Mesendoderm (in vitro differentiated cells): ENCODE measurements around the gene SLC26A1.

Experiments used
- DNase-seq: peaks from one replicate; pipeline ENCODE4 v3.0.0; 2013
- H2AK5ac ChIP-seq: 2 replicates; pipeline ENCODE4 v1.6.1; 2013; ENCODE audit warnings: low read length, inconsistent platforms
- H2BK120ac ChIP-seq: 2 replicates; pipeline ENCODE4 v1.6.1; 2013; ENCODE audit warnings: low read depth, mild to moderate bottlenecking, low read length, moderate library complexity, mixed read lengths
- H2BK15ac ChIP-seq: replicated peaks from 2 replicates; pipeline ENCODE4 v1.6.1; 2013; ENCODE audit warnings: low read depth, mild to moderate bottlenecking, moderate library complexity
- H2BK5ac ChIP-seq: 2 replicates; pipeline ENCODE4 v1.6.1; 2013; ENCODE audit warnings: low read length, inconsistent platforms
- H3K18ac ChIP-seq: 2 replicates; pipeline ENCODE4 v1.6.1; 2013; ENCODE audit warnings: mild to moderate bottlenecking, low read length, mixed read lengths
- H3K23ac ChIP-seq: one replicate; pipeline ENCODE4 v1.6.1; 2013; ENCODE audit warnings: low read length
- H3K27ac ChIP-seq: 2 replicates; pipeline ENCODE4 v1.5.1; 2013; ENCODE audit warnings: low read depth, mild to moderate bottlenecking, inconsistent platforms, low read length, moderate library complexity
- H3K27me3 ChIP-seq: 2 replicates; pipeline ENCODE4 v1.6.1; 2013; ENCODE audit warnings: low read length, control low read depth, mild to moderate bottlenecking, inconsistent platforms; ENCODE audit not compliant: insufficient read depth, poor library complexity
- H3K36me3 ChIP-seq: 2 replicates; pipeline ENCODE4 v1.6.1; 2013; ENCODE audit warnings: low read length, inconsistent platforms; ENCODE audit not compliant: control insufficient read depth, insufficient read depth
- H3K4ac ChIP-seq: one replicate; pipeline ENCODE4 v1.6.1; 2013; ENCODE audit warnings: low read depth, mild to moderate bottlenecking, low read length, moderate library complexity
- H3K4me1 ChIP-seq: 2 replicates; pipeline ENCODE4 v1.6.1; 2013; ENCODE audit warnings: low read depth, low read length, inconsistent platforms; ENCODE audit not compliant: control insufficient read depth
- H3K4me2 ChIP-seq: 2 replicates; pipeline ENCODE4 v1.6.1; 2013; ENCODE audit warnings: low read length
- H3K4me3 ChIP-seq: 2 replicates; pipeline ENCODE4 v1.5.1; 2013; ENCODE audit warnings: mild to moderate bottlenecking, low read length
- H3K56ac ChIP-seq: one replicate; pipeline ENCODE4 v1.6.1; 2013; ENCODE audit warnings: low read length
- H3K79me1 ChIP-seq: 2 replicates; pipeline ENCODE4 v1.6.1; 2013; ENCODE audit warnings: low read length, inconsistent platforms
- H3K79me2 ChIP-seq: 2 replicates; pipeline ENCODE4 v1.6.1; 2013; ENCODE audit warnings: mild to moderate bottlenecking, low read length; ENCODE audit not compliant: control insufficient read depth, insufficient read depth
- H3K9ac ChIP-seq: 2 replicates; pipeline ENCODE4 v1.6.1; 2013; ENCODE audit warnings: low read length, inconsistent platforms
- H4K5ac ChIP-seq: one replicate; pipeline ENCODE4 v1.6.1; 2013; ENCODE audit warnings: low read length
- H4K8ac ChIP-seq: one replicate; pipeline ENCODE4 v1.6.1; 2013; ENCODE audit warnings: low read depth, mild to moderate bottlenecking, control low read depth, low read length, moderate library complexity
- WGBS: extraction: QIAGEN DNeasy Blood & Tissue Kit; methylation state at CpG from one replicate; pipeline ENCODE4 v1.1.7; 2013; ENCODE audit warnings: low lambda C conversion rate, missing lambda C conversion rate; ENCODE audit not compliant: insufficient coverage; ENCODE audit errors: extremely low coverage; 5-methylcytosine and 5-hydroxymethylcytosine counted together

The SLC26A1 gene

DNA sequence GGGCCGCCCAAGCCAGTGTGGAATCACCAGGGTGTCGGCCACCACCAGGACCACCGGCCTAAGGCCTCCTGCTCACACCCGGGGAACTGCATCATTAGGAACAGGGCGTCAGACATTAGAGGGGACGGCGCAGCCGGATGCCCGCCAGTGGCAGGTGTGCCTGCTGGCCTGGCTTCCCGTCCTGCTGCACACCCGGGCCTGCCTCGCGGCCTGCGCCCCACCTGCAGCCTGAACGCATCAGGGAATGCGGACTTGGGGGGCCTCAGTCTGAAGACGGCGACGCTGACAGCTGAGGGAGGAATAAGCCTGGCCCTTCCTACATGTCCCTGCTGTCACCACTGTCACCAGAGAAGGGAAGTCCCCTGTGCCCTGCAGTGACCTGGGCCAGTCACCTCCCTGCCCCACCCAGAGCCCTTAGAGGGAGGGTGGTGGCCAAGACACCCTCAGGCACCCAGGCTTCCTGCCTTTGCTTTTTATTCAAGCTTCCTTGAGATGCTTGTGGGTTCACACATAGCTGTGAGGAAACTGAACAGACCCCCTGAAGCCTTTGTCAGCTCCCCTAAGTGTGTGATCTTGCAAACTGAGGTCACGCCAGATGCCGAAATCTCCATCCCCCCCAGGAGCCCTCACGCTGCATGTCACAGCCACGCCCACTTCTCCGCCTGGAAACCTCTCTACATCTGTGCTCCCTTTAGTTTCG lies 23.0 kb downstream of the SLC26A1 start:
- no peak overlapping the region for H3K18ac ChIP-seq
- H3K9ac ChIP-seq = no peak overlapping the region
- no peak overlapping the region for H3K4me2 ChIP-seq
- WGBS = no CpG with 5 or more reads among the region's 25 CpGs
- no peak overlapping the region for H3K27ac ChIP-seq
- H3K23ac ChIP-seq = no peak overlapping the region
- peak; percentile 72 for DNase-seq
- H3K56ac ChIP-seq = no peak overlapping the region
- H3K4ac ChIP-seq = no peak overlapping the region
- no peaks in the 10 kb centered on the region for H3K79me2 ChIP-seq
- H3K4me1 ChIP-seq = peaks cover 12% of the 10 kb centered on the region
- H3K4me3 ChIP-seq = no peak overlapping the region
- H3K27me3 ChIP-seq = peaks cover 5% of the 10 kb centered on the region
- no peak overlapping the region for H2BK120ac ChIP-seq
- H2BK5ac ChIP-seq = no peak overlapping the region
- no peak overlapping the region for H4K8ac ChIP-seq
- no peak overlapping the region for H2AK5ac ChIP-seq
- no peaks in the 10 kb centered on the region for H3K79me1 ChIP-seq
- H4K5ac ChIP-seq = no peak overlapping the region
- no peaks in the 10 kb centered on the region for H3K36me3 ChIP-seq
- no peak overlapping the region for H2BK15ac ChIP-seq

- no CpG with 5 or more reads among the region's 23 CpGs for WGBS
- Histone ChIP-seq H3K36me3 (no peaks in the 10 kb centered on the region), H3K79me2 (no peaks in the 10 kb centered on the region), H2BK5ac (no peak overlapping the region), H3K9ac (no peak overlapping the region), H4K5ac (no peak overlapping the region), H3K18ac (no peak overlapping the region), H3K79me1 (no peaks in the 10 kb centered on the region), H2BK15ac (no peak overlapping the region), H4K8ac (no peak overlapping the region), H3K4me2 (no peak overlapping the region), H3K27me3 (peaks cover 5% of the 10 kb centered on the region), H3K4me3 (no peak overlapping the region), H2AK5ac (no peak overlapping the region), H3K4me1 (peaks cover 12% of the 10 kb centered on the region), H3K4ac (no peak overlapping the region), H3K56ac (no peak overlapping the region), H2BK120ac (no peak overlapping the region), H3K23ac (no peak overlapping the region), H3K27ac (no peak overlapping the region)
- DNase-seq = no peak
Observed at GRCh38 chr4:968621-969394, 24.4 kb downstream of the SLC26A1 start.

DNA sequence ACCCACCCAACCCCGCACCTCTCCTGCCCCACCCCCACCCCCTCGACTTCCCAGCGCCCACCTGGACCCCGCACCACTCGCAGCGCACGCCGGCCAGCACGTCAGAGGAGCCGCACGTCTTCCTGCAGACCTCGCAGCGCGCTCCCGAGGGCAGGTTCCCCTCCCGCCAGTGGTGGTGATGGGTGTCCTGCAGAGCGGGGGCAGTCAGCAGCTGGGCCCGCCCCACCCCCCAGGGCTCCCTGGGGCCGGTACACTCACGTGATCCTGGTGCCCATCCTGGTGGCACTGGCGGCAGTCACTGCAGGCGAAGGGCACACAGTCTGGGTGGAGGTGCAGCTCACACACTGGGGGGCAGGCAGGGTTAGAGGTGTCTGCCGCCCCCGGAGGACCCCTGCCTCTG lies 25.0 kb downstream of the SLC26A1 start:
- Histone ChIP-seq H3K9ac (no peak overlapping the region), H2BK5ac (no peak overlapping the region), H3K27ac (no peak overlapping the region), H3K79me1 (no peaks in the 10 kb centered on the region), H3K36me3 (no peaks in the 10 kb centered on the region), H3K27me3 (peaks cover 5% of the 10 kb centered on the region), H4K8ac (no peak overlapping the region), H4K5ac (no peak overlapping the region), H3K4me1 (peaks cover 12% of the 10 kb centered on the region), H3K4me2 (no peak overlapping the region), H3K18ac (no peak overlapping the region), H3K23ac (no peak overlapping the region), H2BK15ac (no peak overlapping the region), H3K56ac (no peak overlapping the region), H2AK5ac (no peak overlapping the region), H3K4ac (no peak overlapping the region), H3K4me3 (no peak overlapping the region), H2BK120ac (no peak overlapping the region), H3K79me2 (no peaks in the 10 kb centered on the region)
- no peak for DNase-seq
- no CpG with 5 or more reads among the region's 24 CpGs for WGBS

GRCh38 chr4:967113-968104 lies 25.8 kb downstream of the SLC26A1 start:
- H3K27me3 ChIP-seq = peaks cover 5% of the 10 kb centered on the region

DNA sequence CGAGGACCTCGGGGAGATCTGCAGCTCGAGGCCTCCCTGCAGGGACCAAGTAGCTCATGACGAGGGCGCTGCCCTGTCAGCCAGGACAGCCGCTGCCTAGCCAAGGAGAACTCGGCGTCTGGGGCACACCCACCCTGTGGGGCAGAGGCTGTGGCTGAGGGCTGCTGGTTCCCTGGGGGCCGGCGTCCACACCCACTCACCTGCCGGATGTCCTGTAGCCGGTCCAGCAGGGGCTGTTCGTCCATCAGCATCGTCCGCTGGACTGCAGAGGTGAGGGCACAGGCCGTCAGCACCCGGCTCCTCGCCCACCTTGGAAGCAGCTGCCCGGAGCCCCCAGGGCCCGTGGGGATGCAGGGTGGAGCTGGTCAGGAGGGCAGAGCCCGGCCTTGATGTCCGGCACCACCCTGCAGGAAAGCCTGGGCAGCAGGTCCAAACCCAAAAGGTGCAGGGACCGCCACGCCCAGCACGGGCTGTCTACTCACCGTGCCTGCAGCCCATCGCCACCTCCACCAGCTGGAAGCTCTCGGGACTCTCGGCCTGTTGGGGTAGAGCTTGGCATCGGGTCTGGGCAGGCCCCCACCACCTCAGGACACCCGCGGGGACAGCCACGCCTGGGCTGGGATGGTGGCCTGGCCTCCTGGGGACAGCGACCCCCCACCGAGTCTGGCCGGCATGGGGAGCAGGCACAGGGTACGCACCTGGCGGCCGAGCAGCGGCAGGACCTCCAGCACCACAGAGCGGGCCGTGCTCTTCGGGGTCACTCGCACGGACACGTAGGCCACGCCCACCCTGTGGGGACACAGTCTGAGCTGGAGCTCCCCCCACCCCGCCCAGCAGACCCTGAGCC lies 26.7 kb downstream of the SLC26A1 start:
- Histone ChIP-seq H3K4me2 (no peak overlapping the region), H3K23ac (no peak overlapping the region), H3K56ac (no peak overlapping the region), H3K9ac (no peak overlapping the region), H2BK5ac (no peak overlapping the region), H3K27ac (no peak overlapping the region), H3K27me3 (peaks cover 5% of the 10 kb centered on the region), H2BK120ac (no peak overlapping the region), H2AK5ac (no peak overlapping the region), H3K4me1 (peaks cover 12% of the 10 kb centered on the region), H3K36me3 (no peaks in the 10 kb centered on the region), H3K4me3 (no peak overlapping the region), H3K4ac (no peak overlapping the region), H3K18ac (no peak overlapping the region), H4K5ac (no peak overlapping the region), H4K8ac (no peak overlapping the region), H3K79me2 (no peaks in the 10 kb centered on the region), H2BK15ac (no peak overlapping the region), H3K79me1 (no peaks in the 10 kb centered on the region)
- no peak for DNase-seq
- whole genome bisulfite sequencing = no CpG with 5 or more reads among the region's 48 CpGs

More at GRCh38 chr4:967113-968104, 25.8 kb downstream of the SLC26A1 start:
- H3K27ac ChIP-seq = no peak overlapping the region
- no peak overlapping the region for H4K8ac ChIP-seq
- no peak overlapping the region for H3K4me3 ChIP-seq
- no peak overlapping the region for H3K9ac ChIP-seq
- no peak for DNase-seq
- no peak overlapping the region for H3K4me2 ChIP-seq
- H3K79me2 ChIP-seq = no peaks in the 10 kb centered on the region
- no peaks in the 10 kb centered on the region for H3K36me3 ChIP-seq
- no peak overlapping the region for H3K18ac ChIP-seq
- H3K4ac ChIP-seq = no peak overlapping the region
- no peak overlapping the region for H2BK5ac ChIP-seq
- peak overlapping the region; percentile 25 for H3K56ac ChIP-seq
- H2BK120ac ChIP-seq = no peak overlapping the region
- no peak overlapping the region for H2BK15ac ChIP-seq
- no CpG with 5 or more reads among the region's 76 CpGs for WGBS
- H3K4me1 ChIP-seq = peaks cover 12% of the 10 kb centered on the region
- H3K23ac ChIP-seq = peak overlapping the region; percentile 24
- H2AK5ac ChIP-seq = no peak overlapping the region
- H3K79me1 ChIP-seq = no peaks in the 10 kb centered on the region
- no peak overlapping the region for H4K5ac ChIP-seq
